ENCODE results near the gene CRYGC. TPM values are rescaled to one million over a fixed set of nuclear protein-coding genes. Genes with fewer than 3 reads are reported as not detected.

CRYGC gene
- total and polyA plus RNA-seq, 2 of the 8 experiments (the other 6 are each of a cell fraction or from before 2014, with no cell fraction given): not detected

DNA sequence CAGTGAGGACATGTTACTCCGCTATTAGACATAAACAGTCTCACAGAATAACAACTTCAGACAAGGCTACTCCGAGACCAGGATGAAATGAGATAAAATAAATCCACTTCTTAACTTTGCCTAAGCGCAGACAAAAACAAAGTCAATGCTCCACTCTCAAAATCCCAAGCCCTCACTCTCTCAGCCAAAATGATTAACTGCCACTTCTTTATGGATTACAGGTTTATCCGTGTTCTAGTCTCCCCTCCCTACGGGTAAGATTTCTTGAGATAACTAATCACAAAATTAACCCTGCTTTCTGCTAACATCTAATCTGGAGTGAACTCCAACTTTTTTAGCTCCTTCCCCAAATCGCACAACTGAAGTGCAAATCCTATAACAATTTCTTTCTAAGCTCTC is 1.1 kb upstream of the CRYGC start (continued):
- TF ChIP-seq, protein P1, sequence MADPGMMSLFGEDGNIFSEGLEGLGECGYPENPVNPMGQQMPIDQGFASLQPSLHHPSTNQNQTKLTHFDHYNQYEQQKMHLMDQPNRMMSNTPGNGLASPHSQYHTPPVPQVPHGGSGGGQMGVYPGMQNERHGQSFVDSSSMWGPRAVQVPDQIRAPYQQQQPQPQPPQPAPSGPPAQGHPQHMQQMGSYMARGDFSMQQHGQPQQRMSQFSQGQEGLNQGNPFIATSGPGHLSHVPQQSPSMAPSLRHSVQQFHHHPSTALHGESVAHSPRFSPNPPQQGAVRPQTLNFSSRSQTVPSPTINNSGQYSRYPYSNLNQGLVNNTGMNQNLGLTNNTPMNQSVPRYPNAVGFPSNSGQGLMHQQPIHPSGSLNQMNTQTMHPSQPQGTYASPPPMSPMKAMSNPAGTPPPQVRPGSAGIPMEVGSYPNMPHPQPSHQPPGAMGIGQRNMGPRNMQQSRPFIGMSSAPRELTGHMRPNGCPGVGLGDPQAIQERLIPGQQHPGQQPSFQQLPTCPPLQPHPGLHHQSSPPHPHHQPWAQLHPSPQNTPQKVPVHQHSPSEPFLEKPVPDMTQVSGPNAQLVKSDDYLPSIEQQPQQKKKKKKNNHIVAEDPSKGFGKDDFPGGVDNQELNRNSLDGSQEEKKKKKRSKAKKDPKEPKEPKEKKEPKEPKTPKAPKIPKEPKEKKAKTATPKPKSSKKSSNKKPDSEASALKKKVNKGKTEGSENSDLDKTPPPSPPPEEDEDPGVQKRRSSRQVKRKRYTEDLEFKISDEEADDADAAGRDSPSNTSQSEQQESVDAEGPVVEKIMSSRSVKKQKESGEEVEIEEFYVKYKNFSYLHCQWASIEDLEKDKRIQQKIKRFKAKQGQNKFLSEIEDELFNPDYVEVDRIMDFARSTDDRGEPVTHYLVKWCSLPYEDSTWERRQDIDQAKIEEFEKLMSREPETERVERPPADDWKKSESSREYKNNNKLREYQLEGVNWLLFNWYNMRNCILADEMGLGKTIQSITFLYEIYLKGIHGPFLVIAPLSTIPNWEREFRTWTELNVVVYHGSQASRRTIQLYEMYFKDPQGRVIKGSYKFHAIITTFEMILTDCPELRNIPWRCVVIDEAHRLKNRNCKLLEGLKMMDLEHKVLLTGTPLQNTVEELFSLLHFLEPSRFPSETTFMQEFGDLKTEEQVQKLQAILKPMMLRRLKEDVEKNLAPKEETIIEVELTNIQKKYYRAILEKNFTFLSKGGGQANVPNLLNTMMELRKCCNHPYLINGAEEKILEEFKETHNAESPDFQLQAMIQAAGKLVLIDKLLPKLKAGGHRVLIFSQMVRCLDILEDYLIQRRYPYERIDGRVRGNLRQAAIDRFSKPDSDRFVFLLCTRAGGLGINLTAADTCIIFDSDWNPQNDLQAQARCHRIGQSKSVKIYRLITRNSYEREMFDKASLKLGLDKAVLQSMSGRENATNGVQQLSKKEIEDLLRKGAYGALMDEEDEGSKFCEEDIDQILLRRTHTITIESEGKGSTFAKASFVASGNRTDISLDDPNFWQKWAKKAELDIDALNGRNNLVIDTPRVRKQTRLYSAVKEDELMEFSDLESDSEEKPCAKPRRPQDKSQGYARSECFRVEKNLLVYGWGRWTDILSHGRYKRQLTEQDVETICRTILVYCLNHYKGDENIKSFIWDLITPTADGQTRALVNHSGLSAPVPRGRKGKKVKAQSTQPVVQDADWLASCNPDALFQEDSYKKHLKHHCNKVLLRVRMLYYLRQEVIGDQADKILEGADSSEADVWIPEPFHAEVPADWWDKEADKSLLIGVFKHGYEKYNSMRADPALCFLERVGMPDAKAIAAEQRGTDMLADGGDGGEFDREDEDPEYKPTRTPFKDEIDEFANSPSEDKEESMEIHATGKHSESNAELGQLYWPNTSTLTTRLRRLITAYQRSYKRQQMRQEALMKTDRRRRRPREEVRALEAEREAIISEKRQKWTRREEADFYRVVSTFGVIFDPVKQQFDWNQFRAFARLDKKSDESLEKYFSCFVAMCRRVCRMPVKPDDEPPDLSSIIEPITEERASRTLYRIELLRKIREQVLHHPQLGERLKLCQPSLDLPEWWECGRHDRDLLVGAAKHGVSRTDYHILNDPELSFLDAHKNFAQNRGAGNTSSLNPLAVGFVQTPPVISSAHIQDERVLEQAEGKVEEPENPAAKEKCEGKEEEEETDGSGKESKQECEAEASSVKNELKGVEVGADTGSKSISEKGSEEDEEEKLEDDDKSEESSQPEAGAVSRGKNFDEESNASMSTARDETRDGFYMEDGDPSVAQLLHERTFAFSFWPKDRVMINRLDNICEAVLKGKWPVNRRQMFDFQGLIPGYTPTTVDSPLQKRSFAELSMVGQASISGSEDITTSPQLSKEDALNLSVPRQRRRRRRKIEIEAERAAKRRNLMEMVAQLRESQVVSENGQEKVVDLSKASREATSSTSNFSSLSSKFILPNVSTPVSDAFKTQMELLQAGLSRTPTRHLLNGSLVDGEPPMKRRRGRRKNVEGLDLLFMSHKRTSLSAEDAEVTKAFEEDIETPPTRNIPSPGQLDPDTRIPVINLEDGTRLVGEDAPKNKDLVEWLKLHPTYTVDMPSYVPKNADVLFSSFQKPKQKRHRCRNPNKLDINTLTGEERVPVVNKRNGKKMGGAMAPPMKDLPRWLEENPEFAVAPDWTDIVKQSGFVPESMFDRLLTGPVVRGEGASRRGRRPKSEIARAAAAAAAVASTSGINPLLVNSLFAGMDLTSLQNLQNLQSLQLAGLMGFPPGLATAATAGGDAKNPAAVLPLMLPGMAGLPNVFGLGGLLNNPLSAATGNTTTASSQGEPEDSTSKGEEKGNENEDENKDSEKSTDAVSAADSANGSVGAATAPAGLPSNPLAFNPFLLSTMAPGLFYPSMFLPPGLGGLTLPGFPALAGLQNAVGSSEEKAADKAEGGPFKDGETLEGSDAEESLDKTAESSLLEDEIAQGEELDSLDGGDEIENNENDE (IDR thresholded peaks at IDR 0.05; ENCODE audit: insufficient replicate concordance, low read length): no peak
- no peak for TF ChIP-seq SRF (IDR thresholded peaks at IDR 0.05; ENCODE audit: low read depth, low read length)
- no peak for TF ChIP-seq KDM4A (IDR thresholded peaks at IDR 0.05; ENCODE audit: low read depth, low read length, severe bottlenecking)

Measured in H1 (cell line).